Mesendoderm (in vitro differentiated cells): ENCODE results near the gene GNA14.

Source experiments
- DNase-seq: peaks from one replicate; pipeline ENCODE4 v3.0.0; 2013
- H2AK5ac ChIP-seq: 2 replicates; pipeline ENCODE4 v1.6.1; 2013; ENCODE audit warnings: low read length, inconsistent platforms
- H2BK120ac ChIP-seq: 2 replicates; pipeline ENCODE4 v1.6.1; 2013; ENCODE audit warnings: low read depth, mild to moderate bottlenecking, low read length, moderate library complexity, mixed read lengths
- H2BK15ac ChIP-seq: replicated peaks from 2 replicates; pipeline ENCODE4 v1.6.1; 2013; ENCODE audit warnings: low read depth, mild to moderate bottlenecking, moderate library complexity
- H2BK5ac ChIP-seq: 2 replicates; pipeline ENCODE4 v1.6.1; 2013; ENCODE audit warnings: low read length, inconsistent platforms
- H3K18ac ChIP-seq: 2 replicates; pipeline ENCODE4 v1.6.1; 2013; ENCODE audit warnings: mild to moderate bottlenecking, low read length, mixed read lengths
- H3K23ac ChIP-seq: one replicate; pipeline ENCODE4 v1.6.1; 2013; ENCODE audit warnings: low read length
- H3K27ac ChIP-seq: 2 replicates; pipeline ENCODE4 v1.5.1; 2013; ENCODE audit warnings: low read depth, mild to moderate bottlenecking, inconsistent platforms, low read length, moderate library complexity
- H3K27me3 ChIP-seq: 2 replicates; pipeline ENCODE4 v1.6.1; 2013; ENCODE audit warnings: low read length, control low read depth, mild to moderate bottlenecking, inconsistent platforms; ENCODE audit not compliant: insufficient read depth, poor library complexity
- H3K36me3 ChIP-seq: 2 replicates; pipeline ENCODE4 v1.6.1; 2013; ENCODE audit warnings: low read length, inconsistent platforms; ENCODE audit not compliant: control insufficient read depth, insufficient read depth
- H3K4ac ChIP-seq: one replicate; pipeline ENCODE4 v1.6.1; 2013; ENCODE audit warnings: low read depth, mild to moderate bottlenecking, low read length, moderate library complexity
- H3K4me1 ChIP-seq: 2 replicates; pipeline ENCODE4 v1.6.1; 2013; ENCODE audit warnings: low read depth, low read length, inconsistent platforms; ENCODE audit not compliant: control insufficient read depth
- H3K4me2 ChIP-seq: 2 replicates; pipeline ENCODE4 v1.6.1; 2013; ENCODE audit warnings: low read length
- H3K4me3 ChIP-seq: 2 replicates; pipeline ENCODE4 v1.5.1; 2013; ENCODE audit warnings: mild to moderate bottlenecking, low read length
- H3K56ac ChIP-seq: one replicate; pipeline ENCODE4 v1.6.1; 2013; ENCODE audit warnings: low read length
- H3K79me1 ChIP-seq: 2 replicates; pipeline ENCODE4 v1.6.1; 2013; ENCODE audit warnings: low read length, inconsistent platforms
- H3K79me2 ChIP-seq: 2 replicates; pipeline ENCODE4 v1.6.1; 2013; ENCODE audit warnings: mild to moderate bottlenecking, low read length; ENCODE audit not compliant: control insufficient read depth, insufficient read depth
- H3K9ac ChIP-seq: 2 replicates; pipeline ENCODE4 v1.6.1; 2013; ENCODE audit warnings: low read length, inconsistent platforms
- H4K5ac ChIP-seq: one replicate; pipeline ENCODE4 v1.6.1; 2013; ENCODE audit warnings: low read length
- H4K8ac ChIP-seq: one replicate; pipeline ENCODE4 v1.6.1; 2013; ENCODE audit warnings: low read depth, mild to moderate bottlenecking, control low read depth, low read length, moderate library complexity
- WGBS: extraction: QIAGEN DNeasy Blood & Tissue Kit; methylation state at CpG from one replicate; pipeline ENCODE4 v1.1.7; 2013; ENCODE audit warnings: low lambda C conversion rate, missing lambda C conversion rate; ENCODE audit not compliant: insufficient coverage; ENCODE audit errors: extremely low coverage; 5-methylcytosine and 5-hydroxymethylcytosine counted together

The GNA14 gene

DNA sequence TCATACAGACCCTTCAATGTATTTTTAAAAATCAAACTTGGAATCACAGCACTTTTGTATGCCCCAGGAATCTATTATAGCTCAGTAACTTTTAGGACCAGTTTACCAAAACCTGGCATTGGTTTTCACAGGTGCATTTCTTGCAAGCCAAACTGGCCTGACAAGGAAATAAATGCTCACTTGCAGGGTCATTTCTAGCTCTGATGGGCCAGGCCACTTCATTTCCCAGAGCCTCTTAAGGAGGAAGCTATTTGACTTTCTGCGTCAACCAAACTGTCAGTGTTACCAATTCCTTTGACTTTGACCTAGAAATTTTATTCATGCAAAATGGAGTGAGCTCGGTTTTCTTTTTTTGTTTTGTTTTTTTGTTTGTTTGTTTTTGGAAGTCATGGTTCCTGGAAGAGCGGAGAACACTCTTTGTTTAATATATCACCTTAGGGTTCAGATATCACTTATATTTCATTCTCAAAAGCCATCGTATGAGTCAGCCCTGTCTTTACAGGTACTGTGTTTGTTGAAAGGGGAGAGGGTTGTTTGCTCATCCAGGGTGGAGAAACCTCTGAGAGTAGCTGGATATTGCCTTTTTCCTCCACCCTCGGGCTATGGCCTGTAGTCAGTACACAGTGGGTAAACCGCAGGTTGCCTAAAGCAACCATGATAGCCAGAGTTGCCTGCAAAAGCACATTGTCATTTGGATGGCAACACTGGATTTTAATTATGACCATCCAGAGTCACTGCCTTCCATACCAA is 58.9 kb downstream of the GNA14 start:
- H3K18ac ChIP-seq = peak overlapping the region; percentile 64
- H2BK5ac ChIP-seq = peak overlapping the region; percentile 42
- no peaks in the 10 kb centered on the region for H3K79me2 ChIP-seq
- H2AK5ac ChIP-seq = no peak overlapping the region
- H3K36me3 ChIP-seq = no peaks in the 10 kb centered on the region
- no peak overlapping the region for H3K4me2 ChIP-seq
- no peak overlapping the region for H4K5ac ChIP-seq
- no peaks in the 10 kb centered on the region for H3K79me1 ChIP-seq
- DNase-seq = peak; percentile 53
- H2BK120ac ChIP-seq = peak overlapping the region; percentile 92
- no peak overlapping the region for H3K9ac ChIP-seq
- H3K4me1 ChIP-seq = peaks cover 14% of the 10 kb centered on the region
- H2BK15ac ChIP-seq = peak overlapping the region; percentile 12
- no peak overlapping the region for H4K8ac ChIP-seq
- H3K27ac ChIP-seq = peak overlapping the region; percentile 93
- no peak overlapping the region for H3K4me3 ChIP-seq
- H3K56ac ChIP-seq = peak overlapping the region; percentile 49
- WGBS = no CpG with 5 or more reads among the region's 6 CpGs
- no peaks in the 10 kb centered on the region for H3K27me3 ChIP-seq
- H3K4ac ChIP-seq = no peak overlapping the region
- no peak overlapping the region for H3K23ac ChIP-seq

DNA sequence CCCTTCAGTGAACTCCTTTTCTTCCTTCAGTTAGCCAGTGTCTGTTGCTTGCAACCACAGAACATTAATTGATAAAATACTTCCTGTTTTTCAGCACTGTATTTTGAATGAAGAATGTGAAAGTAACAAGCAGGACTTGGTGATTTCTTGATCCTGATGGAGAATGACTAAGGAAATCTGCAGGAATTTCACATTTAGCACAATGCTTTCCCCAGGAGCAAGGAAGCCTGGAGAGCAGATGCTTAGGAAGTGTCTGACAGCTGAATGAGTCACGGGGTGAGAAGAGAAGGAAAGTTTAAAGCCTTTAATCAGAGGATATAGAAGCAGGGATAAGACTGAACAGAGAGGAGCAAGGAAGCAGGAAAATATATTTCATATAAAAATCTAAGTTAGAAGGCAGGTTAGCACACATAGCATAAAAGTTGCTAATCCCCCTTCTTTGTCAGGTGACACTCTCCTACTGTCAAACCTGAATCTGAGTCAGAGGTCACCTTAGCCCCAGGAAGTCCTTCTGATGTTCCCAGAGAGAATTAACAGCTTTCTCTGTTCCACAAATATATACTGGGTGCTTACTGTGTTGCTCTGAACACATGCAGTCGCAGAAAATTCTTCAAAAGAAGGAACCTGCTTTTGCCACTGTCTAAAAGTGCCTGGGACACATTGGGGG is 59.7 kb downstream of the GNA14 start:
- peak; percentile 95 for DNase-seq
- WGBS = no CpG with 5 or more reads among the region's 2 CpGs

DNA sequence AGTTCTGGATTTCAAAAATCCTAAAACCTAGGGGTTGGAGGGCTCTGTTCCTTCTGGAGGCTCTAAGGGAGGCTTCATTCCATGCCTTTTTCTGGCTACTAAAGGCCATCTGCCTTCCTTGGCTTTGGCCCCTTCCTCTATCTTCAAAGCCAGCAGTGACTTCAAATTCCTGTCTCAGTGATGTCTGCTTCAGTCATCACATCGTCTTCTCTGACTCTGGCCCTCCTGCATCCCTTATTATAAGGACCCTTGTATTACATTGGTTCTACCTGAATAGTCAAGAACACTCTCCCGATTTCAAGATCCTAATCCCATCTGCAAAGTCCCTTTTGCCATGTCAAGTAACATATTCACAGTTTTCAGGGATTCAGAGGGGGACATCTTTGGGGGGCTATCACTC is 60.3 kb downstream of the GNA14 start:
- Histone ChIP-seq H4K5ac (no peak overlapping the region), H4K8ac (no peak overlapping the region), H3K9ac (no peak overlapping the region), H2BK15ac (no peak overlapping the region), H3K27me3 (no peaks in the 10 kb centered on the region), H2BK5ac (peak overlapping the region; percentile 44), H3K56ac (peak overlapping the region; percentile 42), H2BK120ac (peak overlapping the region; percentile 96), H3K4ac (peak overlapping the region; percentile 83), H3K4me3 (no peak overlapping the region), H3K79me1 (no peaks in the 10 kb centered on the region), H3K4me1 (peaks cover 16% of the 10 kb centered on the region), H2AK5ac (peak overlapping the region; percentile 4), H3K4me2 (no peak overlapping the region), H3K27ac (peak overlapping the region; percentile 93), H3K79me2 (no peaks in the 10 kb centered on the region), H3K36me3 (no peaks in the 10 kb centered on the region), H3K18ac (peak overlapping the region; percentile 96), H3K23ac (no peak overlapping the region)
- peak; percentile 64 for DNase-seq
- WGBS = no CpG with 5 or more reads among the region's 2 CpGs

More for the DNA sequence above, 59.7 kb downstream of the GNA14 start:
- Histone ChIP-seq H3K23ac (no peak overlapping the region), H2BK15ac (no peak overlapping the region), H3K27me3 (no peaks in the 10 kb centered on the region), H3K56ac (peak overlapping the region; percentile 56), H3K36me3 (no peaks in the 10 kb centered on the region), H3K4me1 (peaks cover 15% of the 10 kb centered on the region), H3K18ac (peak overlapping the region; percentile 96), H3K4me2 (no peak overlapping the region), H3K79me1 (no peaks in the 10 kb centered on the region), H3K9ac (peak overlapping the region; percentile 19), H3K79me2 (no peaks in the 10 kb centered on the region), H3K4me3 (no peak overlapping the region), H2BK120ac (peak overlapping the region; percentile 96), H3K4ac (peak overlapping the region; percentile 83), H4K5ac (no peak overlapping the region), H2BK5ac (peak overlapping the region; percentile 82), H2AK5ac (no peak overlapping the region), H3K27ac (peak overlapping the region; percentile 93), H4K8ac (no peak overlapping the region)

DNA sequence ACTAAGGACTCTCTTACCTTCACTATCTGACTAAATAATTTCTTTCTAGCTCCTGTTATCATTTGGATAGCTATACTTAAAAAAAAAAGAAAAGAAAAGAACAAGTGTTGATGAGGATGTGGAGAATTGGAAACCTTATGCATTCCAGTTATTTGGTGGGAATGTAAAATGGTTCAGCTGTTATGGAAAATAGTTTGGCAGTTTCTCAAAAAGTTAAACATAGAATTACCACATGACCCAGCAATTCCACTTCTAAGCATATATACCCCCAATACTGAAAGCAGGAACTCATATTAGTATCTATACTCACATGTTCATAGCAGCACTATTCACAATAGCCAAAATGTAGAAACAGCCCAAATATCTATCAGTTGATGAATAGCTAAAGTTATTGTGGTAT is 61.1 kb downstream of the GNA14 start:
- Histone ChIP-seq H3K27ac (no peak overlapping the region), H2BK15ac (peak overlapping the region; percentile 75), H2AK5ac (no peak overlapping the region), H3K18ac (no peak overlapping the region), H3K4ac (peak overlapping the region; percentile 43), H3K79me2 (no peaks in the 10 kb centered on the region), H3K4me2 (no peak overlapping the region), H3K9ac (no peak overlapping the region), H3K4me1 (peaks cover 21% of the 10 kb centered on the region), H3K23ac (no peak overlapping the region), H3K56ac (no peak overlapping the region), H3K27me3 (no peaks in the 10 kb centered on the region), H4K8ac (no peak overlapping the region), H4K5ac (no peak overlapping the region), H3K36me3 (no peaks in the 10 kb centered on the region), H3K4me3 (no peak overlapping the region), H3K79me1 (no peaks in the 10 kb centered on the region), H2BK120ac (no peak overlapping the region), H2BK5ac (no peak overlapping the region)
- DNase-seq = no peak

DNA sequence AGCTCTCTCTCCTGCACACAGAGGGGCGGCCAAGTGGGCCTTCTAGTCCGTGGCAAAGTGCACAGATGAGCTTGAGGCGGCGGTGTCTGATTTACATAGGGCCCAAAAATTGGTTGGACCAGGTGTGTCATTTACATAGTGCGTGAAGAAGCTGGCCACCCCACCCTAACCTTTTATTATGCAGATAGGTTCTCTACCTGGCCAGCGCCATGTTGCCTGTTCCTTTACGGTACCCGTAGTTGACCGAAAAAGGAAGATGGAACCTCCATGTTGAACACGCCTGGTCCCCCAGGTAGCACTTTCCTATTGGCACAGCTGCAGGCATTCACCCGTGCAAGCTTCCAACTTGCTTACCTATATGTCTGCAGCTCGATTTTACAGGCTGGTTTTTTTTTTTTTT is 61.5 kb downstream of the GNA14 start:
- Histone ChIP-seq H3K4me1 (peaks cover 21% of the 10 kb centered on the region), H2BK5ac (peak overlapping the region; percentile 67), H3K18ac (peak overlapping the region; percentile 78), H3K4me2 (no peak overlapping the region), H3K79me2 (no peaks in the 10 kb centered on the region), H3K36me3 (no peaks in the 10 kb centered on the region), H3K4ac (peak overlapping the region; percentile 43), H2AK5ac (no peak overlapping the region), H2BK120ac (peak overlapping the region; percentile 86), H3K27me3 (no peaks in the 10 kb centered on the region), H3K79me1 (no peaks in the 10 kb centered on the region), H3K9ac (no peak overlapping the region), H3K27ac (no peak overlapping the region), H2BK15ac (peak overlapping the region; percentile 98), H3K56ac (peak overlapping the region; percentile 22), H4K5ac (no peak overlapping the region), H3K23ac (no peak overlapping the region), H4K8ac (no peak overlapping the region), H3K4me3 (no peak overlapping the region)
- no CpG with 5 or more reads among the region's 12 CpGs for WGBS
- DNase-seq = no peak
